Chondrocyte (in vitro differentiated cells): Measurements from ENCODE around the gene DNMT3A. TPM values are rescaled to one million over a fixed set of nuclear protein-coding genes. Genes with fewer than 3 reads are reported as not detected.

ENCODE experiments used
- DNase-seq: peaks from one replicate; pipeline ENCODE4 v3.0.0; 2021; ENCODE audit warnings: mixed read lengths, low spot score
- H3K27ac Mint-ChIP-seq: one replicate; pipeline ENCODE4 v1.8.0; 2021; ENCODE audit warnings: mild to moderate bottlenecking, moderate library complexity, mixed read lengths; ENCODE audit not compliant: unreplicated experiment
- H3K27me3 Mint-ChIP-seq: 2 replicates; pipeline ENCODE4 v1.8.0; 2021; ENCODE audit warnings: low read depth, mixed read lengths
- H3K36me3 Mint-ChIP-seq: 2 replicates; pipeline ENCODE4 v1.8.0; 2021; ENCODE audit warnings: low read depth, mixed read lengths
- H3K4me1 Mint-ChIP-seq: 2 replicates; pipeline ENCODE4 v1.8.0; 2021; ENCODE audit warnings: low read depth, mild to moderate bottlenecking, mixed read lengths
- H3K4me3 Mint-ChIP-seq: one replicate; pipeline ENCODE4 v1.8.0; 2021; ENCODE audit warnings: mild to moderate bottlenecking, moderate library complexity, mixed read lengths; ENCODE audit not compliant: unreplicated experiment
- H3K9me3 Mint-ChIP-seq: 2 replicates; pipeline ENCODE4 v1.8.0; 2021; ENCODE audit warnings: low read depth, mixed read lengths
- CTCF ChIP-seq: fragments of 200-600 bp; sonication (generic); IDR thresholded peaks from 2 replicates; pipeline ENCODE4 v1.5.0; 2021; ENCODE audit warnings: antibody characterized with exemption, mild to moderate bottlenecking, moderate library complexity
- total RNA-seq: library from RNA; stranded (reverse); gene quantifications from 3 replicates; pipeline ENCODE4 v1.2.1, GENCODE V29; 2021

The DNMT3A gene
- total RNA-seq, 1 donor from 2014 or later, result 43.9 TPM

DNA sequence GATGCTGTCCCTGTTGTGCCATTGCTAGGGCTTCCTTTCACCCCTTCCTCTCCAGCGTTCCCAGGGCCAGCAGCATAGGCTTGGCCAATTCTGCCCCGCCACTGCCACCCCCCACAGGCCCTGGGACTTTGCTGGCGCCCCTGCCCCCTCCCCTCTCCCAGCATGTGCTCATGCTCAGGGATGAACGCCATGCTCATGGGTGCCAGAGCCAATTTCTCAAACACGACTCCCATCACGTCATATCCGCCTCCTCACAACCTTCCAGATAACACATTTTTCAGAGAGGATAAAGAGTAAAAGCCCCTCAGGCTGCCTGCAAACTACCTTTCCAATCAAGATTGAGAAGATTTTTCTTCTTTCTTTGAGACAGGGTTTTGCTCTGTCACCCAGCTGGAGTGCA is 48.6 kb downstream of the DNMT3A start:
- Mint-ChIP-seq H3K27ac (no peak overlapping the region), H3K4me3 (no peak overlapping the region), H3K36me3 (peaks cover 5% of the 10 kb centered on the region), H3K4me1 (peaks cover 22% of the 10 kb centered on the region), H3K9me3 (no peaks in the 10 kb centered on the region), H3K27me3 (no peaks in the 10 kb centered on the region)
- no peak for TF ChIP-seq CTCF
- DNase-seq, result no peak

DNA sequence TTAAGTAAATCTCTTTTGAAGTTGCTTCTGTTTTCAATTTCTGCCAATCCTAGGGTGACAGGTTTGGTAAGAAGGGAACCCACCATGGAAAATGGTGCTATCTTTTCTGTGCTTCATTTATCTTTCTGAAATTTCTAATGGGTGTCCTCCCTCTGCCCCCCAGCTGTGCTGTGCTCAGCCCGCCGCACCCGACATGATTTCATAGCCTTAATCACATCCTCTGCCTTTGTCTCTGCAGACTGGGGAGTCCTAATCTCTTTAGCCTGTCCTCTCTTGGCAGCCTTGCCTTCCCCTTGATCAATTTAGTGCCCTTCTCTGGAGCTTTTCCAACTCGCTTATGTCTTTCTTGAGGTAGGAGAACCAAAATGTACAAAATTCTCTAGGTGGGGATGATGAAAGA is 49.3 kb downstream of the DNMT3A start:
- no peak for TF ChIP-seq CTCF
- no peak overlapping the region for H3K4me3 Mint-ChIP-seq
- H3K27ac Mint-ChIP-seq, result no peak overlapping the region
- H3K36me3 Mint-ChIP-seq, result peaks cover 5% of the 10 kb centered on the region
- H3K27me3 Mint-ChIP-seq, result no peaks in the 10 kb centered on the region
- no peak for DNase-seq
- no peaks in the 10 kb centered on the region for H3K9me3 Mint-ChIP-seq
- peaks cover 22% of the 10 kb centered on the region for H3K4me1 Mint-ChIP-seq

DNA sequence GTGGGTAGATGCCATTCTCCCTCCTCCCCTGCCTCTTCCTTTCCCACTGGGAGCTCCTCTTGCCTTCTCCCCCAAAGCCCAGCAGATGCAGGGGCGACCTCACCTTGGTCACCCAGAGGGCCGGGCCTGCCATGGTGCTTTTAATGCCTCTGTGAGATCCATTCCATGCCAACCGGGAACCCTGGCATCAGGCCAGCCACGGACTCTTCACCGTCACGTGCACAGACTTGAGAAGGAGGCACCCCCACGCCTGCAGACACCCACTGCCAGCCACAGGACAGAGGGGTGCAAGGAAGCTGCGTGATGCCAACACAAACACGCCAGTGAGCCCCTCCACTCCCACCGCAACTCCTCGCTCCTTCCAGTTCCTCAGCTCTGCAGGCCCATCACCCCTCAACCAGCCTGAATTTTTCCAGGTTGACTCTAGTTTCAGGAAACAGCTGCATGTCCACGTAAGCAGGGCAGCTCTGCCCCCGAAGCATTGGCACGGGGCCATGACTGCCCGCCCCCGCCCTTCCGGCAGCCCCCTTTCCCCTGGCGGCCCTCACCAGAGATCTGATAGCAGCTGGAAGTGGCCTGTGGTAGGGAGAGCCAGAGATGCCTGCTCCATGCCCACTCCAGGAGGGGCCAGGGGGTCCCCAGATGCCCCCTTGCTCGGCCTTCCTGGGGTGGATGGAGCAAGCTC is 50.8 kb downstream of the DNMT3A start:
- no peak for TF ChIP-seq CTCF
- Mint-ChIP-seq H3K27ac (no peak overlapping the region), H3K4me1 (peaks cover 22% of the 10 kb centered on the region), H3K36me3 (no peaks in the 10 kb centered on the region), H3K27me3 (no peaks in the 10 kb centered on the region), H3K4me3 (no peak overlapping the region), H3K9me3 (no peaks in the 10 kb centered on the region)
- no peak for DNase-seq

DNA sequence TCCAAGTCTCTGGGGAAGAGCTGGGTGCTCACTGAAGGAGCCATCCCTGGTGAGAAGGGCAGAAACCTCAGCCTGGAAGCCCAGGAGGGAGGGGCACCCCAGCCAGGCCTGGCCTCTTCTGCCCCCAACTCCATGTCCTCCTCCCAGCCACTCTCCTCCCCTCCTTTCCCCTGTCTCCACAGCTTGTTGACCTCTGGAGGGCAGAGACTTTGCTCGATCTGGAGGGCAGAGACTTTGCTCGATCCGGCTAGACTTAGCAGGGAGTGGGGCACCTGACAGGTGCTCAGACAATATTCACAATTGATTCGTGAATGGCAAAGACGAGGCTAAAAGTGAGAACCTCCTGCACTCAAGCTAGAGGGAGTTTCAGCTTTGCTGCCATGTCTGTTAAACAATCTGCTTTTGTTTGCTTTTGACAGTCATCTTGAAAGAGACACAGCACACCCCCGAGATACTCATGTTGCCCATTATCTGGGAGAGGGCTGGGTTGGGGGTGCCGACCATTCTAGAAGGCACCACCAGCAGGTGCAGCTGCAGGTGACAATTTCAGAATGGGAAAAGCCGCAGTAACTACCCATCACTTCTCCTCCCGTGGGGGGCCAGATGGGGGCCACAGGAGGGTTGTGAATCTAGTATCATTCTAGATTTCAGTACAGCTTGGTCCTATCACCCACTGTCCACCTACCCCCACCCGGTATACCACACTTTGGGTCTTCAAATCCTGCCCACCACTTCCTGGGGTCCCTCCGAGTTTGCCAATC is 54.8 kb downstream of the DNMT3A start:
- peaks cover 6% of the 10 kb centered on the region for H3K4me1 Mint-ChIP-seq
- H3K27me3 Mint-ChIP-seq, result no peaks in the 10 kb centered on the region
- peaks cover 3% of the 10 kb centered on the region for H3K36me3 Mint-ChIP-seq
- H3K4me3 Mint-ChIP-seq, result no peak overlapping the region
- H3K9me3 Mint-ChIP-seq, result no peaks in the 10 kb centered on the region
- no peak overlapping the region for H3K27ac Mint-ChIP-seq
- no peak for TF ChIP-seq CTCF
- no peak for DNase-seq

DNA sequence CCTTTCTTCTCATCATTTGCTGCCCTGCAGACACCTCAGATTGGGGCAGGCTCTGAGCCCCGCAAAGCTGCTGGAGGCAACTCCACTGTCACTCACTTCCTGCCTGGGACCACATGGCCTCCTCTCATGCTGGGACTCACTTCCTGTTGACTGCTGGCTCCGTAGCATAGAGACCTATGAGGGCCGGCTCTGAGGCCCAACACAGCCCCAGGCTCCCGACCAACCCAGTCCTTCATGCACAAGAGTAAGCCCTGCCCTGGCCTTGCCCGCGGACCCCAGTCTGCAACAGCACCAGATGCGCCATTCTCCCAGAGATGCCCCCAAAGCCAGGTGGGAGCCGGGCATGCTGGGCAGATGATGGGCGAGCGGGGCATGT is 55.7 kb downstream of the DNMT3A start:
- Mint-ChIP-seq H3K4me1 (peaks cover 4% of the 10 kb centered on the region), H3K27ac (no peak overlapping the region), H3K4me3 (no peak overlapping the region), H3K27me3 (no peaks in the 10 kb centered on the region), H3K36me3 (peaks cover 3% of the 10 kb centered on the region), H3K9me3 (no peaks in the 10 kb centered on the region)
- DNase-seq, result no peak
- no peak for TF ChIP-seq CTCF
